Ascending aorta (tissue), 2 donors: ENCODE measurements around the gene MGAT5. TPM values are rescaled to one million over a fixed set of nuclear protein-coding genes. Genes with fewer than 3 reads are reported as not detected.

Source experiments
- DNase-seq, 2 donors: peaks; one replicate each; pipeline ENCODE4 v3.0.0-alpha.2; 2019; ENCODE audit warnings: low spot score in 2 of 2
- H3K27ac ChIP-seq, 2 donors: fragments of 200-600 bp; sonication (generic); one replicate each; pipeline ENCODE4 v1.5.1; 2016 to 2017; ENCODE audit warnings: mild to moderate bottlenecking in 1 of 2
- H3K27me3 ChIP-seq: fragments of 200-600 bp; sonication (generic); one replicate; pipeline ENCODE4 v1.5.1; 2017
- H3K36me3 ChIP-seq, 2 donors: fragments of 200-600 bp; sonication (generic); one replicate each; pipeline ENCODE4 v1.5.1; 2016
- H3K4me1 ChIP-seq, 2 donors: fragments of 200-600 bp; sonication (generic); one replicate each; pipeline ENCODE4 v1.5.1; 2016 to 2017; ENCODE audit warnings: mild to moderate bottlenecking in 1 of 2
- H3K4me3 ChIP-seq, 2 donors: fragments of 200-600 bp; sonication (generic); one replicate each; pipeline ENCODE4 v1.5.1; 2016 to 2017; ENCODE audit warnings: mild to moderate bottlenecking in 1 of 2
- H3K9me3 ChIP-seq, 2 donors: fragments of 200-600 bp; sonication (generic); one replicate each; pipeline ENCODE4 v1.5.1; 2016
- CTCF ChIP-seq, 3 experiments: fragments of 200-600 bp in 2 of 3; fragments of 450-650 bp in 1 of 3; sonication (generic) in 2 of 3; IDR thresholded peaks; one replicate each; pipeline ENCODE4 v1.5.1; 2016 to 2019; ENCODE audit warnings: antibody characterized with exemption in 3 of 3, mild to moderate bottlenecking in 1 of 3, moderate library complexity in 1 of 3
- intact Hi-C: fragments of 100-400 bp; cut with DNase I; formaldehyde crosslinking; loops from one replicate; pipeline ENCODE4 v1.15.1; 2023
- total RNA-seq: library from RNA; depleted of rRNA; stranded (reverse); fragments of >200 nt; gene quantifications from one replicate; pipeline ENCODE4 v1.1.0, GENCODE V29; 2016

The MGAT5 gene
- total RNA-seq, 1 donor from 2014 or later: 15.4 TPM

GRCh38 chr2:134482766-134483340 is 229.0 kb downstream of the MGAT5 start:
- TF ChIP-seq CTCF (IDR thresholded peaks at IDR 0.05): no peak
- Histone ChIP-seq H3K4me1 (no peaks in the 10 kb centered on the region), H3K27ac (no peak overlapping the region), H3K27me3 (no peaks in the 10 kb centered on the region), H3K9me3 (no peaks in the 10 kb centered on the region), H3K4me3 (no peak overlapping the region), H3K36me3 (no peaks in the 10 kb centered on the region)
- intact Hi-C loops: no loop called here
- DNase-seq: no peak

GRCh38 chr2:134489732-134490384 is 236.0 kb downstream of the MGAT5 start:
- Histone ChIP-seq H3K4me1 (no peaks in the 10 kb centered on the region), H3K4me3 (no peak overlapping the region), H3K9me3 (no peaks in the 10 kb centered on the region), H3K36me3 (no peaks in the 10 kb centered on the region), H3K27ac (no peak overlapping the region), H3K27me3 (no peaks in the 10 kb centered on the region)
- no peak for TF ChIP-seq CTCF (IDR thresholded peaks at IDR 0.05)
- DNase-seq: no peak
- intact Hi-C loops: no loop called here

- Histone ChIP-seq H3K27me3 (no peaks in the 10 kb centered on the region), H3K4me3 (no peak overlapping the region), H3K4me1 (no peaks in the 10 kb centered on the region), H3K27ac (no peak overlapping the region), H3K36me3 (no peaks in the 10 kb centered on the region), H3K9me3 (no peaks in the 10 kb centered on the region)
- intact Hi-C loops: no loop called here
- no peak for DNase-seq
- no peak for TF ChIP-seq CTCF (IDR thresholded peaks at IDR 0.05)
These were observed 236.7 kb downstream of the MGAT5 start for GRCh38 chr2:134490559-134490958.

GRCh38 chr2:134491022-134491421 is 237.2 kb downstream of the MGAT5 start:
- Histone ChIP-seq H3K4me3 (no peak overlapping the region), H3K4me1 (no peaks in the 10 kb centered on the region), H3K36me3 (no peaks in the 10 kb centered on the region), H3K27ac (no peak overlapping the region), H3K9me3 (no peaks in the 10 kb centered on the region), H3K27me3 (no peaks in the 10 kb centered on the region)
- TF ChIP-seq CTCF (IDR thresholded peaks at IDR 0.05): no peak
- no peak for DNase-seq
- intact Hi-C loops: no loop called here

GRCh38 chr2:134491771-134492441 is 238.0 kb downstream of the MGAT5 start:
- intact Hi-C loops: no loop called here
- H3K27me3 ChIP-seq: no peaks in the 10 kb centered on the region
- no peak for TF ChIP-seq CTCF (IDR thresholded peaks at IDR 0.05)
- no peaks in the 10 kb centered on the region for H3K4me1 ChIP-seq
- H3K27ac ChIP-seq: no peak overlapping the region
- H3K4me3 ChIP-seq: no peak overlapping the region
- H3K9me3 ChIP-seq: no peaks in the 10 kb centered on the region
- DNase-seq: no peak
- no peaks in the 10 kb centered on the region for H3K36me3 ChIP-seq
